HG03469 (cell line): ENCODE data around the gene PCDHGC4.
A peak's percentile ranks its signal among the peaks of the same experiment; 100 is the strongest.

Experiments used
- ATAC-seq: cut with Tn5 transposase; IDR thresholded peaks from one replicate; pipeline ENCODE4 v1.9.1; 2021; ENCODE audit warnings: mild to moderate bottlenecking, moderate library complexity, moderate number of reproducible peaks; ENCODE audit not compliant: unreplicated experiment

Gene PCDHGC4

GRCh38 chr5:141511771-141512325 lies 27.0 kb downstream of the PCDHGC4 start:
- no peak for ATAC-seq

GRCh38 chr5:141512390-141512910 lies 27.6 kb downstream of the PCDHGC4 start:
- no peak for ATAC-seq

DNA sequence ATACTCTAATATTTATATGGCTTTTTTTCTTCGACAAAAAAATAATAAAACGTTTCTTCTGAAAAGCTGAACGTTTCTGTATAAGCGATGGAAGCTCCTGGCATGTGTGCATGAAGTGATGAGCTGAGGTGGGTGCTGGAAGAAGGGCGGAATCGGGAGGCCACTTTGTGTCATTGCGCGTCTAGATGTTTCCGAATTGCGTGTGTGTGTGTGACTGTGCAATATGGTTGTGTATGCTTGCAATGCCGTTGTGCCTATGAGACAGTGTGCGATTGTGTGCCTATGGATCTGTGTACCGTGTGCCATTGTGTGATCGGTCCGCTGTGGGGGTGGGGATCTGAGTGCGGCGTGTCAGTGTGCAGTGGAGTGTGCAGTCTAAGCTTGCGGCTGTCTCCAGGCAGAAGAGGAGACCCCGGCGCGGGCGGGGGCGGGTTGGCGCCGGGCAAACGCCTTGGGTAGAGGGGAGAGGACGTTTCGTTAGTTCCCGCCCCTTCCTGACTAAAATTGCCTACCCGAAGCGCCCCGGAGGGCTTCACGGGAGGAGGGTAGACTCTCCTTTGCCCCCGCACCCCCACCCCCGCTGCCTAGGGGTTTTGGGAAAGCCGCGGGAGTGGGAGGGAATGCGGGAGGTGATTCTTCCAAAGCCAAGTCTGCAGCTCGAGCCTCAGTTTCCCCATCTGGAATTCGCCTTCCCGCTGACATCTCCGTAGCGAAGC lies 28.2 kb downstream of the PCDHGC4 start:
- ATAC-seq, result no peak

GRCh38 chr5:141513627-141514329 lies 28.9 kb downstream of the PCDHGC4 start:
- ATAC-seq, result peak; percentile 28

- ATAC-seq, result no peak
Measured at GRCh38 chr5:141514330-141515133, 29.7 kb downstream of the PCDHGC4 start.

DNA sequence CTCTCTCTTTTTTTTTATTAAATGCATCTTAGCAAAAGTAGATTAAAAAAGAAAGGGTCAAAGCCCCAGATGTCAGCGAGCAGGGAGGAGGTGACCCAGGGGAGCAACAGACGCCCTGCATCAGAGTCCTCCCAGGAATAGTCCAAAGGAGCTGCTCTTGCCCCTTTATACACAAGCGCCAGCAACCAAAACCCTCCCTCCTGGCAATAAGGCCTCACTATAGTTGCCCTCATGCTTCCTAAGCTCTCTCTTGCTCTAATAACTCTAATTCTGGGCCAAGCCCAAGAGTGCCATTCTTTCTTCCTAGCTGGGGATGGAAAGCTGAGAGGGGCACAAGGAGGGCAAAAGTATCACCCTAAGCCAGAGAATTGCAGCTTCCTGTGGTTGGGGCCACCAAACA lies 30.3 kb downstream of the PCDHGC4 start:
- ATAC-seq, result no peak

- ATAC-seq, result no peak
Measured at GRCh38 chr5:141515946-141516671, 31.3 kb downstream of the PCDHGC4 start.

DNA sequence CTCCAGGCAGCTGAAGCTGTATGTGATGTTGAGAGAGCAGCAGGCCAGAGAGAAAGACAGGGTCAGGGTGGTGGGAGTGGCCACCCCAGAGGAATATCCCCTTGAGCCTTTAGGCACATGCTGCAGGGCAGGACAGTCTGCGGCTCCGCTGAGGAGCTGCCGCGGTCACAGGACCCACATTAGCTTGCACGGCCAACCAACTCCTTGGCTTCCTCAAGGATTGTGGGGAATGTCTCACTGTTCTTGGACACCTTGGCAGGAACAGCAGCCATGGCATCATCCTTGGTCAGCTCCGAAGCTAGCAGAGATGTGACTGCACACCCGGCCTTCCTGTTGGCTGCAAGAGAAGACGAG lies 31.8 kb downstream of the PCDHGC4 start:
- ATAC-seq, result no peak

- no peak for ATAC-seq
Measured at GRCh38 chr5:141517312-141517711, 32.5 kb downstream of the PCDHGC4 start.

GRCh38 chr5:141517880-141518617 lies 33.2 kb downstream of the PCDHGC4 start:
- no peak for ATAC-seq

- no peak for ATAC-seq
Measured at GRCh38 chr5:141518618-141519015, 33.8 kb downstream of the PCDHGC4 start.

DNA sequence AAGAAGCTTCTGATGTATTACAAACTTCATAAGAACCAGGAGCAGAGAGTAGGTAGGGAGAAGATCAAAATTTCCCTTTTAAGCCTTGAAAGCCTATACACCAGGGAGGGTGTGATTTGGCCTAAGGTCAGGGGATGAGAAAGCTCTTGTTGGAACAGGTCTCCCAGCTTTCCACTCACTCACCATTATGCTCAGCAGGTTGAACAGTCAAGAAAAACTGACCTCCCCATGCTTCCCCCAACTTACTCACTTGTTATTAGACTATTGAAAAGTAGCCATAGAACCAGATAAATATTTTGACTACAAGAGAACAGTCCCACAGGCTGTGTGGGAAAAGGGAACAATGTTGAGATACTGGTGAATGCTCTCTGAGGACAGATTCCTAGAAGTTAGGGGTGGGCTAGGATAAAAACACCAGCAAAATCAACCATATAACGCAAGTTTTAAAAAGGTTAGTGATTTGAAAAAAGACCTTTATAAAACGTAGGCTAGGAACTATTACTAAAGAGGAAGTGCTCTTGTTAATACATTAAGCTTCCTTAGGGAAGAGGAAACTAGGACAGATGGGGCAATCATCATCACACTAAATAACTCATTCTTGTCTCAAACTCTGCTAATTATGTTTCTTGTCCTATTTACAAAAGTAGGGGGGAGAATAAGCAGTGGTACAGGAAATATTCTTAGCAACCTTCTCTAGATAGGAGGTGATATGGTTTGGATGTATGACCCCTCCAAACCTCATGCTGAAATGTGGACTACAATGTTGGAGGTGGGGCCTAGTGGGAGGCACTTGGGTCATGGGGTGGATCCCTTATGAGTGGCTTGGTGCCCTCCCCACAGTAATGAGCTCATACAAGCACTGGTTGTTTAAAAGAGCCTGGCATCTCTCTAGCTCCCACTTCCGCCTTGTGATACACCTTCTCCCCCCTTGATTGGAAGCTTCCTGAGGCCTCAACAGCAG lies 35.1 kb downstream of the PCDHGC4 start:
- no peak for ATAC-seq

GRCh38 chr5:141521244-141521781 lies 36.5 kb downstream of the PCDHGC4 start:
- no peak for ATAC-seq

GRCh38 chr5:141522301-141522700 lies 37.5 kb downstream of the PCDHGC4 start:
- no peak for ATAC-seq

DNA sequence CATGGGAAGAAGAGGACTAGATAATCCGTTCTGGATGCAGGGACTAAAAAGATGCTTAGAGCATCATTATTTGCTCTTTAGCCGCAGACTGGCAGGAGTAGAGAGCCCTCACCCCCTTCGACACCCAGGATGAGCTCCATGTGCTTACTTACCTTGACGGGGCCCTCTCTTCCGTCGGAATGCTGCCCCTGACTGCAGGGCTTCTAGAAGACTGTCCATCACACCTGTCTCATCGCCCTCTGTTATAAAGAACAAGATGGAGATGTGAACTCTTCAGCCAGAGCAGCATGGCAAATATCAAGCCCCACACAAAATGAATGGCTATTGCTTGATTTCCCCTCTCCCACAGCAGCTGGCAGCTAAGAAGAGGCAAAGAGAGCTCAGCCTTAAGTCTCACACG lies 39.2 kb downstream of the PCDHGC4 start:
- no peak for ATAC-seq

DNA sequence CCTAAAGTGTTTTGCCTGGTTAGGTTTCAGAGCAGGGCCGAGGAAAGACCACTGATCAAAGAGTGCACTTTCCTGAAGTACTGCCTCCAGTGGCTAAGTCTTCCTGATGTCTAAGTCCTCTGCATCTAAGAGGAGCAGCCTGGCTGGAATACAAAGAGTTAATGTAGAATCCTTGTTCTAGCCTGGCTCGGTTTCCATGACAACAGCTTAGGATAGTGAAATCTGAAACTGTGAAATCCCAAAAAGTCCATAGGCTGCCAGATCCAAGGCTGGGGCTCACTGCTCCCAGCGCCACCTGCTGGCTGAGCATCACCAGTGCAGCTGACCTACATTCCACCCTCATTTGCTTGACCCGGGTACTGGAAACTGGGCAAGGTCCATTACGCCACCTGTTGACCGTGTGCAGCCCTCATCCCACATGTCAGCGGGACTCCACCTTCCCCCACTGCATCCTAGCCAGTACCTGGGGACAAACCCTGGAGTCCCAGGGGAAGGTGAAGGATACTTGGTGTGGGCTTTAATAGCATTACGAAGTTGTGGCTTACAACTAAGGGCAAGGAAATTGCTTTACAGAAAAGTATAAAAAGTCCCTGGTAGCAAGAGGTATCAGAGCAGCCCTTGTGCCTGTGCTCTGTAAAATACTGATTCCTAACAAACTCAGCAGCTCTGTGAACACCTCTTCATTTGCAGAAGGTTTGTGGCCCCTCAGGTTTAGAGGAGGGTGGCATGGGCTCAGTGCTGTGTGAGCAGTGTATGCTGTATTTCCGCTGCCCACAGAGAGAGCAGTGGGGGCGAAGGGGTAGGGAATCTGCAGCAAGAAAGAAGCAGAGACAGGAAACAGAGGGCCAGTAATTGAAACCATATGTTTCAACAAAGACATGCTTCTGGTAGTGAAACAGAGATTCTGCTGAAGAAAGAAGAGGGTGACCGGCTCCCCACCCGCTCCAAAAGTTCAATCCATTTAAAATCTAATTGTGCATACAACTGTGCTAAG lies 40.1 kb downstream of the PCDHGC4 start:
- peak; percentile 39 for ATAC-seq

DNA sequence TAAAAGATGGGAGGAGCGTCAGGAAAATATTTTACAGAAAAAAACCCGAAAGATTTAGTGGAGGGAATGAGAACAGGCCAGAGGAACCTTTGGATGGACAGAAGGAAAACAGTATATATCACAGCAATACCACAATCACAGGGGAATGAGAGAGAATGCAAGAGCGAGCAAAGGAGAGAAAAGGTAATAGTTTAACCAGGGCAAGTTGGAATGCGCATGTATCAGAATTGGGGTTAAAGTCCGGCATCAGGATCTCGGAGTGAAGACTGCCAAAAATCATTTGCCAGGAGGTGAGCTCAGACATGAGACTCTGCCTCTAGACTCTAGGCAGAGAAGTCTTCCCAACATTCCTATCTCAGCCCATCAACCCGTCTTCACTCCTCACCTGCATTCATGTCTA lies 40.8 kb downstream of the PCDHGC4 start:
- no peak for ATAC-seq
